ENCODE results near the gene SERPINA3.
"Not testable (repeated sequence)": the region's sequence is repeated elsewhere in the genome, so short reads cannot be mapped to it uniquely, and the experiment has no call there.

Gene SERPINA3

GRCh38 chr14:94612174-94612573 lies at the start of gene SERPINA3:
Gene SERPINA3, plus strand, starts transcription at chr14:94612391. Its CDS starts 2,051 bp downstream, at chr14:94614442.
- no peak for ATAC-seq

- ATAC-seq: no peak
Observed at GRCh38 chr14:94562941-94563883, 49.0 kb upstream of the SERPINA3 start.

GRCh38 chr14:94564381-94564780 lies 47.8 kb upstream of the SERPINA3 start:
- ATAC-seq: no peak

- ATAC-seq: no peak
Observed at GRCh38 chr14:94568186-94568585, 44.0 kb upstream of the SERPINA3 start.

GRCh38 chr14:94569381-94570001 lies 42.7 kb upstream of the SERPINA3 start:
- no peak for ATAC-seq

- ATAC-seq: no peak
Observed at GRCh38 chr14:94570002-94570400, 42.2 kb upstream of the SERPINA3 start.

GRCh38 chr14:94570440-94570839 lies 41.8 kb upstream of the SERPINA3 start:
- ATAC-seq: no peak

- ATAC-seq: no peak
Observed at GRCh38 chr14:94571395-94571794, 40.8 kb upstream of the SERPINA3 start.

- no peak for ATAC-seq
Observed at GRCh38 chr14:94571950-94572349, 40.2 kb upstream of the SERPINA3 start.

GRCh38 chr14:94572637-94573303 lies 39.4 kb upstream of the SERPINA3 start:
- no peak for ATAC-seq

- ATAC-seq: no peak
Observed at GRCh38 chr14:94573475-94574277, 38.5 kb upstream of the SERPINA3 start.

- ATAC-seq: no peak
Observed at GRCh38 chr14:94574336-94574735, 37.9 kb upstream of the SERPINA3 start.

GRCh38 chr14:94575730-94576585 lies 36.2 kb upstream of the SERPINA3 start:
- ATAC-seq: no peak

- ATAC-seq: not testable (repeated sequence)
Observed at GRCh38 chr14:94577472-94577871, 34.7 kb upstream of the SERPINA3 start.

- ATAC-seq: no peak
Observed at GRCh38 chr14:94578712-94579111, 33.5 kb upstream of the SERPINA3 start.

GRCh38 chr14:94581127-94581999 lies 30.8 kb upstream of the SERPINA3 start, which contains the start of gene SERPINA5:
Gene SERPINA5, plus strand, starts transcription at chr14:94581426. Its CDS starts 5,937 bp downstream, at chr14:94587363.
- ATAC-seq: no peak

GRCh38 chr14:94582199-94582750 lies 29.9 kb upstream of the SERPINA3 start:
- ATAC-seq: no peak

- no peak for ATAC-seq
Observed at GRCh38 chr14:94582851-94583250, 29.3 kb upstream of the SERPINA3 start.

- ATAC-seq: no peak
Observed at GRCh38 chr14:94583557-94583956, 28.6 kb upstream of the SERPINA3 start.

Measured in activated CD4-positive, CD25-positive, alpha-beta regulatory T cell treated with anti-CD3 and anti-CD28 coated beads, Interleukin-2, amount 50 U/mL, for 24 hours (primary cell).